LNCAP (cell line): Measurements from ENCODE around the gene CCND2.

Source experiments
- TF ChIP-seq, protein P1 (sequence below): fragments of 450-650 bp; IDR thresholded peaks from 2 replicates; pipeline ENCODE4 v1.5.1; 2017; ENCODE audit warnings: mild to moderate bottlenecking

The CCND2 gene

DNA sequence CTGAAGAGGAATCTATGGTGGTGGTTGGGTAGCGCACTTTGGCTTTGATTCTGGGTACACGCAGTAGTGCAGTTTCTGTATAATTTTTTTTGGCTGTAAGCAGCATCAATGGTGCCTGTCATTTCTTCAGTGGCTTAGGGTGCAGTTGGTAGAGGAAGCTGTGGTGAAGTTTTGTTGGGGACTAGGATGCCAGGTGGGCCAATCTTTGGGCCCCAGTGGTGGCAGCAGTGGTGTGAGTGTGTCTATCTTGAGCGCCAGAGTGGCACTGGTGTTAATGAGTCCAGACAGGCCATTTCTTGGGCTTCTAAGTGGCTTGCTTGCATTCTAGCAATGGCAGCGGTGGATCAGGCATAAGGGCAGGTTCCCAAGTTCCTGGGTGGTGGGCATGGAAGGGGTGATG lies 33.8 kb upstream of the CCND2 start:
- TF ChIP-seq, protein P1, sequence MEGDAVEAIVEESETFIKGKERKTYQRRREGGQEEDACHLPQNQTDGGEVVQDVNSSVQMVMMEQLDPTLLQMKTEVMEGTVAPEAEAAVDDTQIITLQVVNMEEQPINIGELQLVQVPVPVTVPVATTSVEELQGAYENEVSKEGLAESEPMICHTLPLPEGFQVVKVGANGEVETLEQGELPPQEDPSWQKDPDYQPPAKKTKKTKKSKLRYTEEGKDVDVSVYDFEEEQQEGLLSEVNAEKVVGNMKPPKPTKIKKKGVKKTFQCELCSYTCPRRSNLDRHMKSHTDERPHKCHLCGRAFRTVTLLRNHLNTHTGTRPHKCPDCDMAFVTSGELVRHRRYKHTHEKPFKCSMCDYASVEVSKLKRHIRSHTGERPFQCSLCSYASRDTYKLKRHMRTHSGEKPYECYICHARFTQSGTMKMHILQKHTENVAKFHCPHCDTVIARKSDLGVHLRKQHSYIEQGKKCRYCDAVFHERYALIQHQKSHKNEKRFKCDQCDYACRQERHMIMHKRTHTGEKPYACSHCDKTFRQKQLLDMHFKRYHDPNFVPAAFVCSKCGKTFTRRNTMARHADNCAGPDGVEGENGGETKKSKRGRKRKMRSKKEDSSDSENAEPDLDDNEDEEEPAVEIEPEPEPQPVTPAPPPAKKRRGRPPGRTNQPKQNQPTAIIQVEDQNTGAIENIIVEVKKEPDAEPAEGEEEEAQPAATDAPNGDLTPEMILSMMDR = no peak

DNA sequence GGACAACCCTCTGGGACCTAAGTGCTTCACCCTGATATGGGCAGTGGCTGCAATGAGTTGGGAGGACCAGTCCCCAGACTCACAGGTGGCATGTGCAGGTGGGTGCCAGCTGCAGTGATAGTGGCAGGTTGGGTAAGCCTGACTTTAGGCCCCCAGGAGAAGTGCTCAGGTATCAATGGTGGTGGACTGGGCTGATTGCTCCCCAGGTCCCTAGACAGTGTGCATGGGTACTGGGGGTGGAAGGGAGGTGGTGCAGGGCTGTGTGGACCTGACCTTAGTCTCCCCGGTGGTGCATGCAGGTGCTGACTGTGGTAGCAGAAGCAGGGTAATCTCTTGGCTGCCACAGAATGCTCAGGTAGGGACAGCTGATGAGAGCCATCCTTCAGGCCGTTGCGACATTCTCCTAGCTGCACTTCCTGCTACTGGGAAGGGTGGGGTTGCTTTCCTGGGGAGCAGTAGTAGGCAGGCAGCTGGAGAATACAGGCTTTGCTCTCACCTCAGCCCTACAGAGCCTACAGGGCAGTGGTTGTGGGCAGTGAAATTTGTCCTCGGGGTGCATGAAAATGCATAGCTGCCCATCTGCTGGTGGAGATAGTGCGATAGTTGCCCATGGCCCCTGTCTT lies 33.3 kb upstream of the CCND2 start:
- TF ChIP-seq, protein P1 = no peak

DNA sequence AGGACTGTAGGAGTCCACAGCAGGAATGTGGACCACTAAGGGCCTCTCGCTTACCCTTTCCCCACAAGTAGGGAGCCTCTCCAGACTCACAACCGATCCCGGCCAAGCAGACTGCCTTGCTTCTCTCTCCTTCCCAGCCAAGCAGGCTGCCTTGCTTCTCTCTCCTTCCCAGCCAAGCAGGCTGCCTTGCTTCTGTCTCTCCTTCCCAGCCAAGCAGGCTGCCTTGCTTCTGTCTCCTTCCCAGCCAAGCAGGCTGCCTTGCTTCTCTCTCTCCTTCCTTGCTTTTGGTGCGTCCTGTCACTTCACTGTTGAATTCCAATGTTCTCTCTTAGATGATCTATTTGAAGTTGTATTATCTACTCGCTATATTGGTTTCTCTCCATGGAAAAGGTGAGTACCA lies 32.6 kb upstream of the CCND2 start:
- TF ChIP-seq, protein P1 = no peak

DNA sequence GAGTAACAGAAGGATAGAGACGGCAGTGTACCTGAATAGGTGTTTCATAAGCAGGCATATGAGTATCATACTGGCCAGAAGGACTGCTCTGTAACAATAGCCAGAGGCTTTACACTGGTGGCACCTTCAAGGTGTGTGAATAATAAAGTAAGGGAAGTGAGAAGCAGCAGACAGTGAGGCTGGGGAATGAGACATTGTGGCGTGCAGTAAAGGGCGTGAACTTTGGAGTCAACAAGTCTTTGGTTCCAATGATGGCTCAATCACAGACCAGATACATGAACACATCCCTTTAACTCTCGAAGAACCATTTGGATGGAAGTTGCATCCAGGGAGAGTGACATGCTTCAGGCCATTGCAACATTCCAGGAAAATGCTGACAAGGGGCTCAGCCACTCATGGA lies 32.0 kb upstream of the CCND2 start:
- TF ChIP-seq, protein P1 = no peak

DNA sequence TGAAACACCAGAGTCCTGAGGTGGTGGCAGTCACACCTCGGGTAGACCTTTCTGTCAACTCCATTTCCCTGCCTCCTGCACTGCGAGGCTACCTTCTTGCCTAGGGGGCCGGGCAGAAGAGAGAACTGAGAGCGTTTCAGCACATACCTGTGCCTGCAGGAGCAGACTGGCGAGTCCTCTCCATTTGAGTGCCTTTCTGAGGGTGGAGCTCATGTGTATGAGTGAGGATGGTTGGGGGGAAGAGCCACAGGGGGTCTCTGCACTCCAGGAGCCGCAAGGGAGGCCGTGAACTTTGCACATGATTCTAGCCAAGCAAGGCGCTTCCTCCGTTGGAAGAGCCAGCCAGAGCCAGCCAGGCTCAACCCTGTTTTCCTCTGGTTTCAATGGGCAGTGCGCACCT lies 31.0 kb upstream of the CCND2 start:
- TF ChIP-seq, protein P1 = no peak

DNA sequence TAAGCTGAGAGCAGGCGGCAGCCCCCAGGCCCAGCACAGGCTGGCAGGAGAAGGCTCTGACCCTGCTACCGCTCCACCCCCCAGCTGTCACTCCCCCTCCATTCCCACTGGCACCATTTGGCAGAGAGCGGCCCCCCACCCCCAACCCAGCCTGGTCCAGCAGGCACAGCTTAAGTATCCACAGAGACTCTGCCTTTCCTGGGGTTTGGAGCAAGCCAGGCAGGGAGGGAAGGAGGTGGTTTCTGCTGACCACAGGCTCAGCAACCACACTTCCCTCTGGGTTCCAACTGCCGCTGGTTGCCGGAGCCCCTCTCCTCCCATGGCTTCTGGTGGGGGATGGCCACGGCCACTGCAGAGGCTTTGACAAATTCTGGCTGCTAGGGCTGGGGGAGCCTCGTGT lies 30.5 kb upstream of the CCND2 start:
- TF ChIP-seq, protein P1 = no peak

DNA sequence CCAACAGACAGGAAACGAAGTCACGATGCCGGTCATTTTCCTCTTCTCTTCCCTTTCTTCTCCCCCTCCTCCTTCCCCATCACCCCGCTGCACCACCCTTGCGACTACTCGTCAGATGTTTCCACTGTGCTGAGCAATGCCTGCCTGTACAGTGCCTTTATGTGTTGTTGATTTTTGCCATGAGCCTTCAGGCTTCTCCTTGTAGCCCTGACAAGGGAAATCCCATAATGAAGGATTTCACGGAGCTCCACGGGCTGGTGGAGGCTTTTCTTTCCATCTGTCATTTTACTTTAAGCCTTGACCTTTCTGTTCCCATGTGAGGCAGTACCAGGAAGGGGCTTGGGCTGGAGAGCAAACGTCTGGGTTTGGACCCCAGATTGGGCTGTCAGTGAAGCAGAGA lies 28.7 kb upstream of the CCND2 start:
- TF ChIP-seq, protein P1 = no peak

DNA sequence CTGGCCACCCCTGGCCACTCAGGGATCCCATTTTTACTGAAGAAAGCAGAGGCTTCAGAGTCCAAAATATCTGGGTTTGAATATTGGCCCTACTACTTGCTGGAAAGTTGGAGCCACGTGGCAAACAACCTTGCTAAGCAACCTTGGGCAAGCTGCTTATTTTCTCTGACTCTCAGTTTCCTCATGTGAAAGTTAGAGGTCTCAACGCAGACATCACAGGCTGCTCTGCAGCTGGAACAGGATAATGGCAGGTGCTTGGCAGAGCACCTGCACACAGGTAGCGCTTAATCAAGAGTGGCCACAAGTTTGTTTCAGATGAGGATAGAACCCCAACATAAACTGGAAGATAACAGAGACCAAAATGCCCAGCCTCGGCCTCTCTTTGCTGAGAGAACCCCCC lies 28.1 kb upstream of the CCND2 start:
- TF ChIP-seq, protein P1 = no peak
